Breast epithelium (tissue), 4 donors: ENCODE data around the gene OSBPL1A. TPM values are rescaled to one million over a fixed set of nuclear protein-coding genes. Genes with fewer than 3 reads are reported as not detected.
A peak's percentile ranks its signal among the peaks of the same experiment; 100 is the strongest.

Experiments
- DNase-seq, 2 donors: peaks; one replicate each; pipeline ENCODE4 v3.0.0-alpha.2; 2019; ENCODE audit warnings: low spot score in 2 of 2
- H3K27ac ChIP-seq, 2 donors: fragments of 200-600 bp; sonication (generic) in 1 of 2; one replicate each; pipeline ENCODE4 v1.5.1; 2016 to 2019; ENCODE audit warnings: mild to moderate bottlenecking in 1 of 2
- H3K27me3 ChIP-seq, 2 donors: fragments of 200-600 bp; sonication (generic) in 1 of 2; one replicate each; pipeline versions ENCODE4 v1.5.1 to v1.6.0; 2017 to 2019; ENCODE audit warnings: control low read depth in 1 of 2, mild to moderate bottlenecking in 1 of 2
- H3K36me3 ChIP-seq: fragments of 200-600 bp; one replicate; pipeline ENCODE4 v1.5.1; 2019
- H3K4me1 ChIP-seq, 2 donors: fragments of 200-600 bp; sonication (generic); one replicate each; pipeline ENCODE4 v1.5.1; 2016 to 2019; ENCODE audit warnings: control low read depth in 1 of 2
- H3K4me3 ChIP-seq, 3 donors: fragments of 200-600 bp; sonication (generic); 1 replicate in 2 of 3; 2 replicates in 1 of 3; pipeline ENCODE4 v1.5.1; 2016 to 2019; ENCODE audit warnings: mild to moderate bottlenecking in 3 of 3, moderate library complexity in 2 of 3
- H3K9me3 ChIP-seq, 2 donors: fragments of 200-600 bp; sonication (generic) in 1 of 2; one replicate each; pipeline ENCODE4 v1.5.1; 2016 to 2019; ENCODE audit warnings: control low read depth in 1 of 2
- CTCF ChIP-seq, 3 donors: fragments of 450-650 bp; IDR thresholded peaks; one replicate each; pipeline ENCODE4 v1.5.1; 2016 to 2017; ENCODE audit warnings: antibody characterized with exemption in 3 of 3, mild to moderate bottlenecking in 3 of 3, moderate library complexity in 3 of 3
- POLR2A ChIP-seq: fragments of 450-650 bp; IDR thresholded peaks from one replicate; pipeline ENCODE4 v1.6.1; 2016; ENCODE audit warnings: antibody characterized with exemption, mild to moderate bottlenecking, moderate library complexity
- POLR2AphosphoS5 ChIP-seq, 3 donors: sonication (generic); formaldehyde crosslinking; IDR thresholded peaks; one replicate each; pipeline ENCODE4 v1.6.1; 2017; ENCODE audit warnings: antibody characterized with exemption in 3 of 3
- intact Hi-C: fragments of 100-400 bp; cut with DNase I; formaldehyde crosslinking; loops from one replicate; pipeline ENCODE4 v1.15.1; 2023; ENCODE audit warnings: low total_unique reads
- total RNA-seq, 3 donors: library from RNA; depleted of rRNA; stranded (reverse); fragments of >200 nt; gene quantifications; one replicate each; pipeline ENCODE4 v1.1.0, GENCODE V29; 2016

OSBPL1A gene
- total RNA-seq, 3 donors from 2014 or later = 61.1 to 84.3 (median 77.0) TPM

- H3K27me3 ChIP-seq = no peaks in the 10 kb centered on the region
- no peaks in the 10 kb centered on the region for H3K36me3 ChIP-seq
- DNase-seq = no peak
- no peak overlapping the region for H3K27ac ChIP-seq
- H3K9me3 ChIP-seq = no peaks in the 10 kb centered on the region
- intact Hi-C loops = no loop called here
- no peak overlapping the region for H3K4me3 ChIP-seq
- TF ChIP-seq CTCF (IDR thresholded peaks at IDR 0.05) = no peak
- no peak for TF ChIP-seq POLR2A
- TF ChIP-seq POLR2AphosphoS5 (IDR thresholded peaks at IDR 0.05) = no peak
- H3K4me1 ChIP-seq = no peaks in the 10 kb centered on the region
Measured at GRCh38 chr18:24238387-24238786, 159.2 kb downstream of the OSBPL1A start.

GRCh38 chr18:24234850-24235418 lies 162.7 kb downstream of the OSBPL1A start:
- H3K9me3 ChIP-seq = no peaks in the 10 kb centered on the region
- intact Hi-C loops = no loop called here
- no peak for TF ChIP-seq POLR2AphosphoS5 (IDR thresholded peaks at IDR 0.05)
- no peak overlapping the region for H3K4me3 ChIP-seq
- H3K27ac ChIP-seq = no peak overlapping the region
- DNase-seq = no peak
- H3K36me3 ChIP-seq = no peaks in the 10 kb centered on the region
- no peaks in the 10 kb centered on the region for H3K4me1 ChIP-seq
- H3K27me3 ChIP-seq = no peaks in the 10 kb centered on the region

- Histone ChIP-seq H3K4me3 (no peak overlapping the region), H3K27me3 (no peaks in the 10 kb centered on the region), H3K9me3 (no peaks in the 10 kb centered on the region), H3K27ac (no peak overlapping the region), H3K36me3 (no peaks in the 10 kb centered on the region), H3K4me1 (no peaks in the 10 kb centered on the region)
- TF ChIP-seq POLR2AphosphoS5 (IDR thresholded peaks at IDR 0.05) (no peak), POLR2A (no peak), CTCF (IDR thresholded peaks at IDR 0.05) (no peak)
- DNase-seq = no peak
- intact Hi-C loops = no loop called here
Measured at GRCh38 chr18:24234330-24234729, 163.3 kb downstream of the OSBPL1A start.

- no peak for DNase-seq
- H3K27ac ChIP-seq = peak overlapping the region; percentile 2 to 82
Measured at GRCh38 chr18:24232800-24233199, 164.8 kb downstream of the OSBPL1A start.

GRCh38 chr18:24231773-24232735 lies 165.6 kb downstream of the OSBPL1A start:
- H3K27ac ChIP-seq = peak overlapping the region; percentile 2 to 82
- intact Hi-C loops = no loop called here
- H3K9me3 ChIP-seq = no peaks in the 10 kb centered on the region
- no peak for TF ChIP-seq CTCF (IDR thresholded peaks at IDR 0.05)
- no peak for TF ChIP-seq POLR2AphosphoS5 (IDR thresholded peaks at IDR 0.05)
- no peak for TF ChIP-seq POLR2A
- no peak for DNase-seq
- H3K4me3 ChIP-seq = no peak overlapping the region
- H3K4me1 ChIP-seq = no peaks in the 10 kb centered on the region
- H3K27me3 ChIP-seq = no peaks in the 10 kb centered on the region
- no peaks in the 10 kb centered on the region for H3K36me3 ChIP-seq

More at GRCh38 chr18:24232800-24233199, 164.8 kb downstream of the OSBPL1A start:
- Histone ChIP-seq H3K4me1 (no peaks in the 10 kb centered on the region), H3K36me3 (no peaks in the 10 kb centered on the region), H3K9me3 (no peaks in the 10 kb centered on the region), H3K4me3 (no peak overlapping the region), H3K27me3 (no peaks in the 10 kb centered on the region)
- intact Hi-C loops = no loop called here
- TF ChIP-seq POLR2AphosphoS5 (IDR thresholded peaks at IDR 0.05) = no peak
- no peak for TF ChIP-seq POLR2A
- TF ChIP-seq CTCF (IDR thresholded peaks at IDR 0.05) = no peak
